Keratinocyte (primary cell): ENCODE data around the gene CACNB2.

Experiments
- CTCF ChIP-seq, 3 experiments: IDR thresholded peaks in 1 of 3; conservative IDR thresholded peaks in 1 of 3; optimal IDR thresholded peaks in 1 of 3; 2 replicates in 2 of 3; 3 replicates in 1 of 3; pipeline versions ENCODE3 to v1.5.1; 2011; ENCODE audit warnings: low read length in 3 of 3, mild to moderate bottlenecking in 3 of 3, moderate library complexity in 2 of 3, control low read depth in 1 of 3, inconsistent platforms in 1 of 3; ENCODE audit not compliant: insufficient read depth in 2 of 3; ENCODE audit errors: extremely low read depth in 1 of 3
- EZH2 ChIP-seq: IDR thresholded peaks from one replicate; pipeline ENCODE4 v1.6.1; 2012; ENCODE audit warnings: inconsistent platforms, mild to moderate bottlenecking, low read length, moderate library complexity

- TF ChIP-seq CTCF (optimal IDR thresholded peaks at IDR 0.05 in 1 of 3, IDR thresholded peaks at IDR 0.05 in 1 of 3, conservative IDR thresholded peaks at IDR 0.05 in 1 of 3; ENCODE audit: extremely low read depth in 1 of 3, insufficient read depth in 2 of 3, low read length in 3 of 3): no peak
- no peak for TF ChIP-seq EZH2
Observed at GRCh38 chr10:18151356-18151890, 11.2 kb downstream of the CACNB2 start.
